WTC11 (cell line): ENCODE measurements around the gene MED12L. TPM values are rescaled to one million over a fixed set of nuclear protein-coding genes. Genes with fewer than 3 reads are reported as not detected.

Experiments used
- ATAC-seq: fragments of 200-7000 bp; cut with Tn5 transposase; 2 replicates; pipeline ENCODE4 v1.10.0; 2021; ENCODE audit warnings: mild to moderate bottlenecking, moderate library complexity
- CTCF ChIA-PET: fragments of 300-600 bp; sonication (Branson Sonifier 250); formaldehyde crosslinking; loops from one replicate; lab custom pipeline; 2021; ENCODE audit warnings: antibody characterized with exemption; lab: Charles Lee
- POLR2A ChIA-PET: fragments of 350-600 bp; sonication (Branson Sonifier 250); formaldehyde crosslinking; loops from one replicate; lab custom pipeline; 2021; ENCODE audit warnings: antibody characterized with exemption; lab: Charles Lee
- DNase-seq: peaks from one replicate; pipeline ENCODE4 v3.0.0; 2021; ENCODE audit warnings: low spot score
- H3K27ac Mint-ChIP-seq: 2 replicates; pipeline ENCODE4 v1.8.0; 2021; ENCODE audit warnings: mixed read lengths
- H3K27me3 Mint-ChIP-seq: 2 replicates; pipeline ENCODE4 v1.8.0; 2021; ENCODE audit warnings: low read depth, mild to moderate bottlenecking, moderate library complexity, mixed read lengths
- H3K36me3 Mint-ChIP-seq: 2 replicates; pipeline ENCODE4 v1.8.0; 2021; ENCODE audit warnings: mixed read lengths
- H3K4me1 Mint-ChIP-seq: 2 replicates; pipeline ENCODE4 v1.8.0; 2022; ENCODE audit warnings: mixed read lengths
- H3K4me3 Mint-ChIP-seq: 2 replicates; pipeline ENCODE4 v1.8.0; 2021; ENCODE audit warnings: mild to moderate bottlenecking, moderate library complexity, mixed read lengths
- H3K9me3 Mint-ChIP-seq: 2 replicates; pipeline ENCODE4 v1.8.0; 2021; ENCODE audit warnings: mixed read lengths
- AR ChIP-seq: fragments of 250-450 bp; sonication (Bioruptor Pico); IDR thresholded peaks from 2 replicates; pipeline ENCODE4 v1.9.0; 2021; ENCODE audit warnings: mild to moderate bottlenecking
- GTF2I ChIP-seq: fragments of 250-450 bp; sonication (Bioruptor Pico); conservative IDR thresholded peaks from 2 replicates; pipeline ENCODE4 v1.4.0; 2021; ENCODE audit warnings: mild to moderate bottlenecking
- HMGXB4 ChIP-seq: sonication (generic); formaldehyde crosslinking; IDR thresholded peaks from 2 replicates; pipeline ENCODE4 v1.8.1; 2023; ENCODE audit warnings: mild to moderate bottlenecking, moderate library complexity, missing genetic modification reagents
- MXD4 ChIP-seq: fragments of 250-450 bp; sonication (Bioruptor Pico); IDR thresholded peaks from 2 replicates; pipeline ENCODE4 v1.8.0; 2021; ENCODE audit warnings: mild to moderate bottlenecking, moderate library complexity, borderline replicate concordance
- PRDM15 ChIP-seq: sonication (generic); formaldehyde crosslinking; IDR thresholded peaks from 2 replicates; pipeline ENCODE4 v1.8.0; 2022; ENCODE audit warnings: missing genetic modification reagents
- TEAD1 ChIP-seq: sonication (generic); formaldehyde crosslinking; IDR thresholded peaks from 2 replicates; pipeline ENCODE4 v1.8.0; 2022; ENCODE audit warnings: mild to moderate bottlenecking, missing genetic modification reagents
- ZBTB21 ChIP-seq: sonication (generic); formaldehyde crosslinking; IDR thresholded peaks from 2 replicates; pipeline ENCODE4 v1.8.1; 2023; ENCODE audit warnings: mild to moderate bottlenecking, missing genetic modification reagents, borderline replicate concordance
- ZBTB43 ChIP-seq: sonication (generic); formaldehyde crosslinking; IDR thresholded peaks from 2 replicates; pipeline ENCODE4 v1.8.1; 2023; ENCODE audit warnings: mild to moderate bottlenecking, missing genetic modification reagents
- ZMAT4 ChIP-seq: fragments of 250-450 bp; sonication (Bioruptor Pico); IDR thresholded peaks from 2 replicates; pipeline ENCODE4 v1.9.0; 2021; ENCODE audit warnings: mild to moderate bottlenecking
- ZNF138 ChIP-seq: sonication (generic); formaldehyde crosslinking; conservative IDR thresholded peaks from 2 replicates; pipeline ENCODE4 v1.8.1; 2022; ENCODE audit warnings: mild to moderate bottlenecking, moderate library complexity, missing genetic modification reagents
- ZNF219 ChIP-seq: sonication (generic); formaldehyde crosslinking; IDR thresholded peaks from 2 replicates; pipeline ENCODE4 v1.8.0; 2023; ENCODE audit warnings: missing genetic modification reagents, mild to moderate bottlenecking, borderline replicate concordance
- ZNF512 ChIP-seq: sonication (generic); formaldehyde crosslinking; IDR thresholded peaks from 2 replicates; pipeline ENCODE4 v1.8.1; 2022; ENCODE audit warnings: missing genetic modification reagents, borderline replicate concordance
- ZSCAN18 ChIP-seq: fragments of 250-450 bp; sonication (Bioruptor Pico); IDR thresholded peaks from 2 replicates; pipeline ENCODE4 v2.1.2; 2022; ENCODE audit warnings: mild to moderate bottlenecking, moderate library complexity
- total RNA-seq: library from RNA; stranded (reverse); gene quantifications from 3 replicates; pipeline ENCODE4 v1.2.3, GENCODE V29; 2021

MED12L gene
- total RNA-seq, 1 experiment from 2014 or later = 27.4 TPM

- DNase-seq = no peak
- H3K4me1 Mint-ChIP-seq = peaks cover 17% of the 10 kb centered on the region
- CTCF ChIA-PET = no interaction called here
- H3K9me3 Mint-ChIP-seq = peaks cover 33% of the 10 kb centered on the region
- TF ChIP-seq ZBTB21 (CRISPR knock-in tag) = no peak
- no peak for TF ChIP-seq ZMAT4
- TF ChIP-seq ZBTB43 = no peak
- TF ChIP-seq HMGXB4 (CRISPR knock-in tag) = no peak
- no peak for TF ChIP-seq TEAD1 (CRISPR knock-in tag)
- TF ChIP-seq MXD4 = no peak
- TF ChIP-seq PRDM15 (CRISPR knock-in tag) = no peak
- TF ChIP-seq, all 79 proteins: peak for 0
- no peak for ATAC-seq
- Mint-ChIP-seq H3K27ac (no peak overlapping the region), H3K27me3 (no peaks in the 10 kb centered on the region; the same call in 1 of the 2 replicates), H3K36me3 (peaks cover 38% of the 10 kb centered on the region), H3K4me3 (no peak overlapping the region)
- POLR2A ChIA-PET = no interaction called here
These were observed 132.7 kb downstream of the MED12L start for GRCh38 chr3:151218136-151218535.

GRCh38 chr3:151219056-151219455, 133.6 kb downstream of the MED12L start:
- no peaks in the 10 kb centered on the region; the same call in 1 of the 2 replicates for H3K27me3 Mint-ChIP-seq
- CTCF ChIA-PET = interaction anchor here (1.2 kb wide), 1 partner anchor 51 kb away, joined by 4 read pairs; no protein-coding TSS in a partner anchor

More at GRCh38 chr3:151219056-151219455, 133.6 kb downstream of the MED12L start:
- DNase-seq (no peak), ATAC-seq (no peak)
- TF ChIP-seq ZNF219 (CRISPR knock-in tag) = no peak
- no peak for TF ChIP-seq ZNF512 (CRISPR knock-in tag)
- TF ChIP-seq AR (CRISPR knock-in tag) = no peak
- no peak for TF ChIP-seq ZNF138 (CRISPR knock-in tag)
- no peak for TF ChIP-seq GTF2I (CRISPR knock-in tag)
- no peak for TF ChIP-seq ZSCAN18 (CRISPR knock-in tag)
- TF ChIP-seq, all 79 proteins: peak for 0
- Mint-ChIP-seq H3K4me1 (peaks cover 14% of the 10 kb centered on the region), H3K27ac (no peak overlapping the region), H3K36me3 (peaks cover 38% of the 10 kb centered on the region), H3K4me3 (no peak overlapping the region), H3K9me3 (peaks cover 33% of the 10 kb centered on the region)
- POLR2A ChIA-PET = no interaction called here
